ENCODE results near the gene ARHGAP10.
A peak's percentile ranks its signal among the peaks of the same experiment; 100 is the strongest.
"Not testable (repeated sequence)": the region's sequence is repeated elsewhere in the genome, so short reads cannot be mapped to it uniquely, and the experiment has no call there.

ARHGAP10 gene

DNA sequence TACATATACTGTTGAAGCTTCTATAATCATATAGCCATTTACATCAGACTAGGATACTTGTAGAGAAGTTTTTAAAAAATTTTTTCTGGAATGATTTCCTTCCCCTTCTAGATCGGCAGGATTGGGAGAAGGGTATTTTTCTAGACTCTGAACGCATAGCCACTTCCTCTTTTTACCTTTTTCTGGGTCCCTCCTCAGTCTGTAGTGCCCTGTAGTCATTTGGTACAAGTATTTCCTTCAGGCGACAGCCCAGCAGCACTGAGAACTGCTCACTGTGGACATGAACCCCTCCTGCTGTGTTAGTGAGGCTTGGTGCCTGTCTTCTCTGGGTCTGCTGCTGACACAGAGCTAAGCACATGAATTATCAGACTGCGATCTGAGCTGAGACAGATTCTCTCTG is 255.4 kb downstream of the ARHGAP10 start:
- FAIRE-seq (no peak), DNase-seq (ENCODE audit: insufficient read length, low spot score) (no peak)
- TF ChIP-seq, protein P1, sequence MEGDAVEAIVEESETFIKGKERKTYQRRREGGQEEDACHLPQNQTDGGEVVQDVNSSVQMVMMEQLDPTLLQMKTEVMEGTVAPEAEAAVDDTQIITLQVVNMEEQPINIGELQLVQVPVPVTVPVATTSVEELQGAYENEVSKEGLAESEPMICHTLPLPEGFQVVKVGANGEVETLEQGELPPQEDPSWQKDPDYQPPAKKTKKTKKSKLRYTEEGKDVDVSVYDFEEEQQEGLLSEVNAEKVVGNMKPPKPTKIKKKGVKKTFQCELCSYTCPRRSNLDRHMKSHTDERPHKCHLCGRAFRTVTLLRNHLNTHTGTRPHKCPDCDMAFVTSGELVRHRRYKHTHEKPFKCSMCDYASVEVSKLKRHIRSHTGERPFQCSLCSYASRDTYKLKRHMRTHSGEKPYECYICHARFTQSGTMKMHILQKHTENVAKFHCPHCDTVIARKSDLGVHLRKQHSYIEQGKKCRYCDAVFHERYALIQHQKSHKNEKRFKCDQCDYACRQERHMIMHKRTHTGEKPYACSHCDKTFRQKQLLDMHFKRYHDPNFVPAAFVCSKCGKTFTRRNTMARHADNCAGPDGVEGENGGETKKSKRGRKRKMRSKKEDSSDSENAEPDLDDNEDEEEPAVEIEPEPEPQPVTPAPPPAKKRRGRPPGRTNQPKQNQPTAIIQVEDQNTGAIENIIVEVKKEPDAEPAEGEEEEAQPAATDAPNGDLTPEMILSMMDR (IDR thresholded peaks at IDR 0.05; ENCODE audit: insufficient read depth, missing control alignments), result no peak

DNA sequence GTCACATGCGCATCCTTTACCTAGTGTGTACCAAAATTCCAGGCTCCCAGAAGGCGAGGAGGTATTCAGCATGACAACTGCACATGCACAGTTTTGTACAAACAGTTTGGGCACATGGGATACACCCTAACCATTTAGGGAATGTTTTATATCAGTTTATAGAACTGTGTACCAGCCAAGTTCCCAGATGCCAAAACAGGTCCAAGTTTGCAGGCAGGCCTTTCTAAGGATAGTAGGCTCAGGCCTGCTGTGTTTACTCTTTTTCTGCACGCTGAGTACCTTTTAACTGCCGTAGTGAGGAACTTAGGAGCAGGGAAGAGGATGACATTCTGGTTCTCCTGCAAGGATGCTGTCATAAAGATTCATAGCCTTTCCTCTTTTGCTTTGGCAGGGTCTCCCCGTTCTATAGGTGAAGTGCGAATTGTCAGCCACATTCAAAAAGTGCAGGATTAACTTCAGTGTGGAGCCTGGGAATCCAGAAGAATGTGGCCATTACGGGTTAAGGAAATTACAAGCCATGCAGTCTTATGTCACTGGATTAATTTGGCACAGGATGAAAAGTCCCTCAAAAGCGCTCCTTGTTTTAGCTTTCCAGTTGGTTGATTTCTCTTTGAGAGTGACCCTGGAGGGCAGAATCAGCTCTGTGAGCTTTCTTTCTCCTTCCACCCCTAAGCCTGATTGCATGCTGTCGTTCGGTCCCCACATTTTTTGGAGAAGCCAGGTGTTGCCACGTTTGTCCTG is 259.8 kb downstream of the ARHGAP10 start:
- FAIRE-seq (no peak), DNase-seq (ENCODE audit: insufficient read length, low spot score) (no peak)
- TF ChIP-seq, protein P1 (IDR thresholded peaks at IDR 0.05; ENCODE audit: insufficient read depth, missing control alignments), result no peak

DNA sequence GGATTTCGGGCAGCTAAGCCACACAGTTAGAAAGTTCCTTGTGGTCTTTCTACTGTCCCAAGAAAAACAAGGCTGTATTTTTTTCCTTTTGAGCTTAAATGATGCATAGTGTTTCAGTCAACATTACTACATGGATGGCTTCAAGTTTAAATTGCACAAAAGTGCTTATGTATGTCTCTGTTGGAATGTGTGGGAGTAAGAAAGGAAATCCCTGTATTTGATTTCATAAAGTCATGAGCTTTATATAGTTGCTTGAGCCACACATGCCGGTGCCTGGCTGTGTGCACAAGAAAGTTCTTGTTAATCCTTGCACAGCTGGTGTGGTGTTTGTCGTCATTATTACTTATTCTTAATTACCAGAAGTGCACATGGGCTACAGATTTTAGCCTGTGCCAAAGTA is 262.2 kb downstream of the ARHGAP10 start:
- FAIRE-seq (peak; percentile 98), DNase-seq (ENCODE audit: insufficient read length, low spot score) (peak; percentile 32)
- TF ChIP-seq, protein P1 (IDR thresholded peaks at IDR 0.05; ENCODE audit: insufficient read depth, missing control alignments), result no peak

DNA sequence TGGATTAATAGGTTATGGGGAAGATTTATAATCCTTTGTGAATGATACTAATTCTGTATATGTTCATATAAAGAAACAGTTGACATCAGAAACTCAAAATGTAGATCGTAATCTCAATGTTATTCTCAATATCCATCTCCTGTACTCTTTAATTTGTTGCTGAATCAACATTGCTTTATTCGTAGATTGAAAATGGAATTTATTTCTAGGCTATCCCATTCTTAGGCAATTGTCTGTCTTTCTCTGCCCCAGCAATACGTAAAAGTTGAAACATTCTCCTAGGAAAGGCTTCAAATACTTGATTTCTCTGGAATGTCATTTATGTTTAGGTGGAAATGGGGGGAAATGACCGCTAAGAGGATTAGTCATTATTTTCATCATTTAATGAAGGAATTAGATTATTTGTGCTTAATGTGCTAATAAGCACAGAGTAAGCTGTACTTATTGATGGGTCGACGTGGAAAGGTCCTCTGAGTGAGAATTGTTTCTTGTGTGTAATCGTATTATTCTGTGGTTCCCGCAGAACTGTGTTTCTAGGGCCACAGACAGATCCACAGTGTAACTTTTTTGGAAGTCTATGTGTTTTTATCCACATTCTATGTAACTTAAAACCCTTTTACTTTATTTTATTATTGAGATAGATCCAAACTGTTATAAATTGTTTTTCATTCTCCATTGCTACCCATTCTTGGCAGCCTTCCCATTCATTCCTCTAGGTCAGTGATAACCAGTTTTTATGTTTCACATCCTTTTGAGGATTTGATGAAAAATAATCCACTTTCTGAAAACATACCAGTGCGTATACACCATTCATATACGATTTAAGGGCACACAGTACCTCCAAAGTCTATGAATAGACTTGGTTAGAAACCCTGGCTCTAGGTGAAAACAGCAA is 262.9 kb downstream of the ARHGAP10 start:
- TF ChIP-seq, protein P1 (IDR thresholded peaks at IDR 0.05; ENCODE audit: insufficient read depth, missing control alignments), result no peak
- FAIRE-seq (no peak), DNase-seq (ENCODE audit: insufficient read length, low spot score) (peak; percentile 33)

DNA sequence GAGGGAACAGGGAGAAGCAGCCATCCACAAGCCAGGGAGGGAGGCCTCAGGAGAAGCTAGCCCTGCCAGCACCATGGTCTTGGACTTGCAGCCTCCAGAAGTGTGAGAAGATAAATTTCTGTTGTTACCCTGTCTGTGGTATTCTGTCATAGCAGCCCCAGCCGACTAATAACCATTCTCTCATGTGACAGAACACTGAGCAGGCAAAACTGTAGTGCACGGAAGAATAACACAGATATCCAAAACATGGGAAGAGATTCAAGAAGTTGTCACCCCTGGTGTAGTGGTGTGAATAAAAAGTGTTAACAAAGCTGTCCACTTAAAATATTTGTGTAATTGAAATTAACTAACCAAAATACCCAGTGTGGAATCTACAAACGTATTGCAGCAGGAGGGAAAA is 265.0 kb downstream of the ARHGAP10 start:
- FAIRE-seq, result no peak
- TF ChIP-seq, protein P1 (IDR thresholded peaks at IDR 0.05; ENCODE audit: insufficient read depth, missing control alignments), result no peak
- DNase-seq (ENCODE audit: insufficient read length, low spot score), result no peak

DNA sequence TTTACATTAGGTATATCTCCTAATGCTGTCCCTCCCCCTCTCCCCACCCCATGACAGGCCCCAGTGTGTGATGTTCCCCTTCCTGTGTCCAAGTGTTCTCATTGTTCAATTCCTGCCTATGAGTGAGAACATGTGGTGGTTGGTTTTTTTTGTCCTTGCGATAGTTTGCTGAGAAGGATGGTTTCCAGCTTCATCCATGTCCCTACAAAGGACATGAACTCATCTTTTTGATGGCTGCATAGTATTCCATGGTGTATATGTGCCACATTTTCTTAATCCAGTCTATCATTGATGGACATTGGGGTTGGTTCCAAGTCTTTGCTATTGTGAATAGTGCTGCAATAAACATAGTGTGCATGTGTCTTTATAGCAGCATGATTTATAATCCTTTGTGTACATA is 268.1 kb downstream of the ARHGAP10 start:
- FAIRE-seq; DNase-seq (ENCODE audit: insufficient read length, low spot score): not testable (repeated sequence)

DNA sequence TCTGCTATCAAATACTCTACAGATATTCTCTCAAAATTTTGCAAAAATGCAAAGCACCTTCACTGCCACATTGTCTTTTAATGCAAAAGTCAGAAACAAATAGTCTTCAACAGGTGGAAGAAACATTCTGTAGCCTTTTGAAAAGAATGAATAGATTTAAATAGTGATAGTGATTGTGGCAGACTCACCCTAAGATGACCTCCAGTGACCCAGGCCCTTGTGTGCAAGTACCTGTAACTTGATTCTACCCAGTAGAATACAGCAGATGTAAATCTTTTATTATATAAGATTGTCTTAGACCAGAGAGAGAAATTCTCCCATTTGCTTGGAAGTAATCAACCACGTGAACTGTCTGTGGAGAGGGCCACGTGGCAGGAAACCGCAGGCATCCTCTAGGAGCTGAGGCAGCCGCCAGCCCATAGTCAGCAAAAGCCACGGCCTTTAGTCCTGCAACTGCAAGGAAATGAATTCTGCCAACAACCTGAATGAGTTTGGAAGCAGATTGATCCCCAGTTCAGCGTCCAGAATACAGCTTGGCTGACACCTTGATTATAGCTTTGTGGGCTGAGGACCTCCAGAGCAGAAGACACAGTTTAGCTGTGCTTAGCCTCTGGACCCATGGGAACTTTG is 272.5 kb downstream of the ARHGAP10 start:
- FAIRE-seq (no peak), DNase-seq (ENCODE audit: insufficient read length, low spot score) (no peak)
- TF ChIP-seq, protein P1 (IDR thresholded peaks at IDR 0.05; ENCODE audit: insufficient read depth, missing control alignments), result no peak

Data from D721Med (cell line).